NCI-H2196 treated with DMSO at 0.1 percent for 48 hours (cell line): ENCODE results near the gene SLC66A2.

ENCODE experiments used
- DNase-seq: peaks from one replicate; lab custom pipeline; 2025; ENCODE audit not compliant: unreplicated experiment; lab: John Stamatoyannopoulos, UW

The SLC66A2 gene

GRCh38 chr18:79852561-79853302 lies 98.7 kb downstream of the SLC66A2 start:
- no peak for DNase-seq
